Stimulated activated CD4-positive, alpha-beta T cell treated with anti-CD3 and anti-CD28 coated beads, Interleukin-1b, Interleukin-23, amount 100 ng/mL, for 24 hours (primary cell): ENCODE measurements around the gene FBXO47.

ENCODE experiments used
- DNase-seq, 4 experiments: peaks; one replicate each; pipeline ENCODE4 v3.0.0-alpha.2; 2020; ENCODE audit warnings: low read depth in 4 of 4, low spot score in 1 of 4

Gene FBXO47

GRCh38 chr17:38905375-38905774 is 61.8 kb downstream of the FBXO47 start:
- no peak for DNase-seq

DNA sequence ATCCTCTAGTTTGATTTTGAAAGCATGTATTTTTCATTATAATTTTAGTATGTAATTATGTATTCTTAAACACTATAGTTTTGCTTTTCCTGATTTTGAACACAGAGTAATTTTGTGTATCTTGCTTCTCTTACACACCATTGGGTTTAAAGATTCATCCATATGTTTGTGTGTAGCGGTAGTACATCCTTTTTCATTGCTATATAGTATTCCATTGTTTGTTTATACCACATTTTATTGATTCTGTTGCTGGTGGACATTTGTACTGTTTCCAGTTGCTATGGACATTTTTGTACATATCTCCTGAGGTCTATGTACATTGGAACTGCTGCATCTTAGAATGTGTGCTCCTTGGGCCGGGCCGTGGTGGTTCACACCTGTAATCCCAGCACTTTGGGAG is 62.3 kb downstream of the FBXO47 start:
- no peak for DNase-seq

DNA sequence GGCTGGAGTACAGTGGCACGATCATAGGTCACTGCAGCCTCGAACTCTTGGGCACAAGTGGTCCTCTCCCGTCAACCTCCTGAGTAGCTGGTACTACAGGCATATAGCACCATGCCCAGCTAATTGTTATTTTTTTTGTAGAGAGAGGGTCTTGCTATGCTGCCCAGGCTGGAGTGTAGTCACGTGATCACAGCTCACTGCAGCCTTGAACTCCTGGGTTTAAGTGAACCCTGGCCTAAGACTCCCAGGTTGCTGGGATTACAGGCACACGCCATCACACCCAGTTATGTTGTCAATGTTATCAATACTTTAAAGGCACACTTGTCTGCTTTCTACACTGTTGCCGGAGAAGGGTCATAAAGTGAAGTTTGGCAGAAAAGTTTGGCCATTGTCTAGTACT is 63.8 kb downstream of the FBXO47 start:
- DNase-seq, result no peak

GRCh38 chr17:38900978-38901656 is 66.1 kb downstream of the FBXO47 start:
- DNase-seq, result no peak

DNA sequence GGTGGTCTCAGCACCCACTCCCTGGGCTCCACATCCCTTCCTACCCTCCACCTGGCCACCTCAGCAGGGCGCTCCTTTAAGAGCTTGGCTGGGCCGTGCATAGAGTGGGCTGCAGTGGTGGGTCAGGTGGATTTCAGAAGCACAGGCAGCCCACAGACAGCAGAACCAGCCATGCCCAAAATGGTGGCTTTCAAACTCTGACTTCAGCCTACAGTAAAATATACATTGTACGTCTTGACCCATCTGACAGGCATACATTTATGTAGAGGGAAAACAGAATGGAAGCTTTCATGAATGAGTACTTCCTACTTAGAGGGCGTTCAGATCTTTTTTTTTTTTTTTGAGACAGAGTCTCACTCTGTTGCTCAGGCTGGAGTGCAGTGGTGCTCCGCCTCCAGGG is 67.8 kb downstream of the FBXO47 start:
- DNase-seq, result no peak

DNA sequence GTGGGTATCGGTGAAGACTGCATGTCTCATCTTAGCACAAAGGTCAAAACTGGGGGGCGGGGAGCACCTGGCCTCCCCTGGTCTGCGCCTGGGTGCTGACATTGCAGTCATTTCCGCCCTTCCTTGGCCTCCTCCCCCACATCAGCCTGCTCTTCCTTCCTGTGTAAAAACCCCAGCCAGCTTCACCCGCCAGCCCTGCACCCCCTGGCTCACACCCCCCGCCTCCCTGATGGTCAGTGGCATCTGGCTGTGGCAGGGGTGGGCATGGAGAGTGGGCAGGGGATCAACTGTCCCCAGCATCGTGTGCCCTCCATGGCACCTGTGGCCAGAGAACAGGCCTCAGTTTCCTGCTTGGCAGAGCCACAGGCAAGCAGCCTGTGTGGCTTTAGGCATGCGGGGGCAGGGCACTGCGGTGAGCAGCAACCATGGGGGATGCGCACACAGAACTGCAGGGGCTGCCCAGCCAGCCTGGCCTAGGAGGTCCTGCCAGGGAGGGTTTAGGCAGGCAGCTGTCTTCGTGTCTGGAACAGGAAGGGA is 68.3 kb downstream of the FBXO47 start:
- peak; percentile 38 to 90 (median 68) for DNase-seq

- DNase-seq, result no peak
Observed at GRCh38 chr17:38898291-38898679, 68.9 kb downstream of the FBXO47 start.

DNA sequence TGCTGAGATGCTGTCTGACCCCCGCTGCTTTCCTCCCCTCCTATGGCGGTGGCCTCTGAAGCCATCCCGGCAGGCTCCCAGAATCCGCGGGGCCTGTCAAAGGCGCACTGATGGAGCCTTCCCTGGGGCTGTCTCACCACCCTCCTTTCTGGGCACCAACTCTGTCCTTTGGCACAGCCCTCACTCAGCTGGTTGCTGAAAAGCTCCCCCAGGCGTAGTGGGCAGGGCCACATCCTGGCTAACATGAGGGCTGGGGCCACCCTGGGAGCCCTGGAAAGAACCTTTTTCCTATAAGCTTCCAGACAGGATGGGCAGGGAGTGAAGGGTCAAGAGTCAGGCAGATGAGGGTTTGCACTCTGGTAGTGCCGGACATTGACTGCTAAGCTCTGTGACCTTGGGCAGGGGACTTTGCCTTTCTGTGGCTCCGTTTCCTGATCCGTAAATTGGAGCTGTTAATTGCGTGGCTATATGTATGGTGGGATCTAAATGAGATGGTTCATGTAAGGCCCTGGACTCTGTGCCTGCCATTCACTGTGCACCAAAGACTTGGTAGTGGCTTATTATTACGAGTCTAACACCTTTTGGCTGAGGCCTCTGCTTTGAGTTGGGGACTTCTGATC is 69.4 kb downstream of the FBXO47 start:
- no peak for DNase-seq

- no peak for DNase-seq
Observed at GRCh38 chr17:38897176-38897575, 70.0 kb downstream of the FBXO47 start.

- no peak for DNase-seq
Observed at GRCh38 chr17:38896346-38896954, 70.8 kb downstream of the FBXO47 start.

GRCh38 chr17:38894276-38894675 is 72.9 kb downstream of the FBXO47 start:
- DNase-seq, result no peak

- DNase-seq, result no peak
Observed at GRCh38 chr17:38893607-38894006, 73.6 kb downstream of the FBXO47 start.

GRCh38 chr17:38893113-38893512 is 74.1 kb downstream of the FBXO47 start:
- DNase-seq, result no peak

GRCh38 chr17:38892620-38893019 is 74.6 kb downstream of the FBXO47 start:
- DNase-seq, result no peak

- no peak for DNase-seq
Observed at GRCh38 chr17:38892083-38892482, 75.1 kb downstream of the FBXO47 start.

DNA sequence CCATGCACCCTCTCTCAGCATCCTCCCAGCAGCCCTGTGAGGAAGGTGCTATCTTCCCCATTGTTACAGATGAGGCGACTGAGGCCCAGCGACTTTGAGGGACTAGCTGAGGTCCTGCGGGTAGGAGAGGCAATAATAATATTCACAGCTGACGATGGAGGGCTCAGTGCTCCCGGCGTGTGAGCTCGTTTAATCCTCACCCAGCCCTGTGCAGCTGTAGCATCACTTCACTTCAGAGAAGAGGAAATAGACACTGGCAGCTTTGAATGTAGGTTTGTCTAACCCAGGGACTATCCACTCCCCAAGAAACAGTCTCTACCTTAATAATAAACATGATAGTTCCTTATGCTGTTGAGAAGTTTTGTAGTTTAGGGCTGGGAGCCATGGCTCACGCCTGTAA is 75.8 kb downstream of the FBXO47 start:
- no peak for DNase-seq

- DNase-seq, result no peak
Observed at GRCh38 chr17:38890410-38890746, 76.8 kb downstream of the FBXO47 start.

DNA sequence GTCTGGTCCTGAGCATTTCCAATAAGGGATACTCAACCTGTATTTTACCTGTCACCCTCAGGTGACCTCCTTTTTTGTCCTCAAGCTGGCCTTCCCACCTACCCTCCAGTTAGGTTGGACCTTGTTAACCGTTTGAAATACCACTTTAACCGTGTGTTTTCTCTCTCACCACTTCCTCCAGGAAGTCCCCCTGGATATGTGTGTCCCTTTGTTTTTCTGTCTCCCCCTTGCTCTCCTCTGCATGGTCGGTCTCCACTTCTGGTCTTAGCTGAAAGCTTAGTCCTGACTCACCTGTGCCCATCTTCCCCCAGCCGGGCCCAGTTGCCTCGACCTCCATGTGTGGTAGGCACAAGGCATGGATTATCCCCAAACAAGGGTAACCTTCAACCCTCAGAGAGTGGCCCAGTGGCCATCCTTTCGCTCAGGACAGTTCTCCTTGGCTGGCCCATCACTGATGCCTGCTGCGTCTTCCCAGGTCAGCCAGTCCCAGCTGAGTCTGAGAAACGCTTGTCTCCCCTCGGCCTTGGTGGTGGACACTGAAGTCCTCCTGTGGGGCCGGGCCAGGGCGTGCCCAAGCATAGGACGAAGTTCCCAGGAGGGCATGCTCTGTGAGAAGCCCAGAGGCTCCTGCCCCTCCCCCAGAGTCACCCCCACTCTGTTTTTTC is 77.3 kb downstream of the FBXO47 start:
- no peak for DNase-seq

DNA sequence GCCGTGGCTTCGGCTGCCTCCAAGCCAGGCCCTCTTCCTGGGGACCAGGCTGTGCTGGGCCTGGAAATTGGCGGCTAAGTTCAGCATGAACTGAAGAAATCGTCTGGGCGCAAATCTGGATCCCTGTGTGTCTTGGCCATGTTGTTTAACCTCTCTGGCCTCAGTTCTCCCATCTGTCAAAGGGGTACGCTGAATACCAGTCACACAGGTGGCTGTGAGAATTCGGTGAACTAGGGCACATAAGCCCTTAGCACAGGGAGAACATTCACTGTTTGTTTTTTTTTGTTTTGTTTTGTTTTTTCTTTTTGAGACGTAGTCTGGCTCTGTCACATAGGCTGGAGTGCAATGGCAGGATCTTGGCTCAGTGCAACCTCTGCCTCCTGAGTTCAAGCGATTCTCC is 78.4 kb downstream of the FBXO47 start:
- DNase-seq, result no peak

GRCh38 chr17:38886643-38887010 is 80.6 kb downstream of the FBXO47 start:
- no peak for DNase-seq
